Suprapubic skin (tissue), 4 donors: ENCODE measurements around the gene ARSK. TPM values are rescaled to one million over a fixed set of nuclear protein-coding genes. Genes with fewer than 3 reads are reported as not detected.

Source experiments
- DNase-seq, 2 donors: peaks; one replicate each; pipeline ENCODE4 v3.0.0-alpha.2; 2019; ENCODE audit warnings: low spot score in 2 of 2
- H3K27ac ChIP-seq: fragments of 200-600 bp; sonication (generic); one replicate; pipeline ENCODE4 v1.5.1; 2019
- H3K27me3 ChIP-seq: fragments of 200-600 bp; sonication (generic); one replicate; pipeline ENCODE4 v1.5.1; 2019
- H3K36me3 ChIP-seq: fragments of 200-600 bp; sonication (generic); one replicate; pipeline ENCODE4 v1.5.1; 2019
- H3K4me1 ChIP-seq: fragments of 200-600 bp; sonication (generic); one replicate; pipeline ENCODE4 v1.5.1; 2019
- H3K4me3 ChIP-seq: fragments of 200-600 bp; sonication (generic); one replicate; pipeline ENCODE4 v1.5.1; 2019; ENCODE audit warnings: mild to moderate bottlenecking
- H3K9me3 ChIP-seq: fragments of 200-600 bp; sonication (generic); one replicate; pipeline ENCODE4 v1.5.1; 2019
- EP300 ChIP-seq: sonication (generic); formaldehyde crosslinking; IDR thresholded peaks from one replicate; pipeline ENCODE4 v1.6.1; 2017; ENCODE audit warnings: antibody characterized with exemption
- POLR2A ChIP-seq, 2 donors: fragments of 450-650 bp; IDR thresholded peaks; one replicate each; pipeline ENCODE4 v1.6.1; 2017; ENCODE audit warnings: antibody characterized with exemption in 2 of 2, mild to moderate bottlenecking in 2 of 2, moderate library complexity in 2 of 2
- POLR2AphosphoS5 ChIP-seq, 3 donors: sonication (generic); formaldehyde crosslinking; IDR thresholded peaks; one replicate each; pipeline ENCODE4 v1.6.1; 2017; ENCODE audit warnings: antibody characterized with exemption in 3 of 3
- WGBS: methylation state at CpG from one replicate; pipeline ENCODE4 v1.1.5; 2018; 5-methylcytosine and 5-hydroxymethylcytosine counted together
- total RNA-seq, 4 donors: library from RNA; depleted of rRNA; stranded (reverse); fragments of >200 nt; gene quantifications; one replicate each; pipeline ENCODE4 v1.1.0, GENCODE V29; 2016
- TF ChIP-seq, protein P1 (sequence below), 2 donors: fragments of 200-600 bp in 1 of 2; fragments of 450-650 bp in 1 of 2; sonication (generic) in 1 of 2; IDR thresholded peaks; one replicate each; pipeline ENCODE4 v1.5.1; 2016 to 2019; ENCODE audit warnings: antibody characterized with exemption in 2 of 2, mild to moderate bottlenecking in 1 of 2, moderate library complexity in 1 of 2

ARSK gene
- total RNA-seq, 4 donors from 2014 or later: 5.4 to 10.6 (median 8.1) TPM

DNA sequence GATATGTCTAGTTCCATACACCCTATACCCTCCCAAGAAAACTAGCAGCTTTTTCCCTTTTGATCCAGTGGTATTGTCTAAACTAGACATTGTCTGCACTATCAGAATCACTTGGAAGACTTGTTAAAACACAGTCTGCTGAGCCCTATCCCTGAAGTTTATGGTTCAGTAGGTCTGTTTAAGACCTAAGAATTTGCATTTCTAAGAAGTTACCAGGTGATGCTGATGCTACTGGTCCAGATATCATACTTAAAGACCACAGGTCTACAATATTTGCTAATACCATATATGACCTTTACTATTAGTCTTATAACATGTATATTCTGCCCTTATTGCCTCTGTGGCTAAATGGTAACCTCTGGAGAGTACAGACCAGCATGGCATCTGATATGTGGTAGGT, 23.4 kb upstream of the ARSK start:
- TF ChIP-seq EP300 (no peak), POLR2AphosphoS5 (IDR thresholded peaks at IDR 0.05) (no peak), POLR2A (IDR thresholded peaks at IDR 0.05) (no peak)
- TF ChIP-seq, protein P1, sequence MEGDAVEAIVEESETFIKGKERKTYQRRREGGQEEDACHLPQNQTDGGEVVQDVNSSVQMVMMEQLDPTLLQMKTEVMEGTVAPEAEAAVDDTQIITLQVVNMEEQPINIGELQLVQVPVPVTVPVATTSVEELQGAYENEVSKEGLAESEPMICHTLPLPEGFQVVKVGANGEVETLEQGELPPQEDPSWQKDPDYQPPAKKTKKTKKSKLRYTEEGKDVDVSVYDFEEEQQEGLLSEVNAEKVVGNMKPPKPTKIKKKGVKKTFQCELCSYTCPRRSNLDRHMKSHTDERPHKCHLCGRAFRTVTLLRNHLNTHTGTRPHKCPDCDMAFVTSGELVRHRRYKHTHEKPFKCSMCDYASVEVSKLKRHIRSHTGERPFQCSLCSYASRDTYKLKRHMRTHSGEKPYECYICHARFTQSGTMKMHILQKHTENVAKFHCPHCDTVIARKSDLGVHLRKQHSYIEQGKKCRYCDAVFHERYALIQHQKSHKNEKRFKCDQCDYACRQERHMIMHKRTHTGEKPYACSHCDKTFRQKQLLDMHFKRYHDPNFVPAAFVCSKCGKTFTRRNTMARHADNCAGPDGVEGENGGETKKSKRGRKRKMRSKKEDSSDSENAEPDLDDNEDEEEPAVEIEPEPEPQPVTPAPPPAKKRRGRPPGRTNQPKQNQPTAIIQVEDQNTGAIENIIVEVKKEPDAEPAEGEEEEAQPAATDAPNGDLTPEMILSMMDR (IDR thresholded peaks at IDR 0.05): no peak
- no peak for DNase-seq
- H3K27me3 ChIP-seq: no peaks in the 10 kb centered on the region
- no peaks in the 10 kb centered on the region for H3K9me3 ChIP-seq
- H3K4me3 ChIP-seq: no peak overlapping the region
- peaks cover 71% of the 10 kb centered on the region for H3K36me3 ChIP-seq
- H3K4me1 ChIP-seq: no peaks in the 10 kb centered on the region
- no peak overlapping the region for H3K27ac ChIP-seq

DNA sequence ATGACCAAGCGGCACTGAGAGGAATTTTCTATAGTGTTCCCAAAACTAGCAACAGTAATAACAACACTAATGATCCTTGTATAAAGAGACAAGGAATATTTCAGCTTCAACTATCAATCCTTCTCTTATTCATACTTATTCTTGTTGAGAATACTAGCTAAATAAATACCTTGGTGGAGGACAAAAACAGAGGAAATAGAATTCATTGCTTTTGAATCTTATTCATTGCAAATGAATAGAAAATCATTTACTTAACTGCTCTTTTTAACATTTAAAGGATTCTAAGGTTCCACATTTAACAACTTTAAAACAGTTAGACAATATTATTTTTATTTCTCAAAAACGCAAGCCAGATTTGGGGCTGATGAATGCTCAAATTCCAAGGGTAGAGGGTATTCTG, 22.5 kb upstream of the ARSK start:
- Histone ChIP-seq H3K4me1 (no peaks in the 10 kb centered on the region), H3K27me3 (no peaks in the 10 kb centered on the region), H3K4me3 (no peak overlapping the region), H3K36me3 (peaks cover 64% of the 10 kb centered on the region), H3K9me3 (no peaks in the 10 kb centered on the region), H3K27ac (no peak overlapping the region)
- DNase-seq: no peak
- WGBS: 93% methylated on average over 2 of the region's 2 CpGs
- TF ChIP-seq EP300 (no peak), POLR2A (IDR thresholded peaks at IDR 0.05) (no peak), POLR2AphosphoS5 (IDR thresholded peaks at IDR 0.05) (no peak)
- TF ChIP-seq, protein P1 (IDR thresholded peaks at IDR 0.05): no peak

DNA sequence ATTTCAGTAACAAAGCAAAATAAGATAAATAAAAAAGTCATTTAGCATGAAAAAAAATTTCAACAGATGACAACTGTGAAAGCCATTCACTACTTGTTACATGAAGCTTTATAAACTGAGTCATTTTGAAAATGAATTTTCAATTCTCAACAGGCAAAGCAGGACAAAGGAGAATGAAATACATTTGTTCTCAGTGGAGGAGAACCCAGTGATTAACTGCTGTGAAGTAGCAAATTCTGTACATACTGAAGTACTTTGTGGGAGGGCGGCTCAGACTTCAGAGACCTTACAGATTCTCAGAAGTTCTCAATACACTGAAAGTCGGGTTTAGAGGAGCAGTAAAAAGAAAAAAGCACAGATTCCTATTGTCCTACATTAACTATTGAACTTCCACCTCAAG, 21.8 kb upstream of the ARSK start:
- no peaks in the 10 kb centered on the region for H3K27me3 ChIP-seq
- no peaks in the 10 kb centered on the region for H3K4me1 ChIP-seq
- 71% methylated on average over 2 of the region's 2 CpGs for WGBS
- H3K4me3 ChIP-seq: no peak overlapping the region
- no peaks in the 10 kb centered on the region for H3K9me3 ChIP-seq
- H3K27ac ChIP-seq: no peak overlapping the region
- DNase-seq: no peak
- peaks cover 59% of the 10 kb centered on the region for H3K36me3 ChIP-seq
- TF ChIP-seq POLR2A (IDR thresholded peaks at IDR 0.05): no peak
- TF ChIP-seq EP300: no peak
- TF ChIP-seq, protein P1 (IDR thresholded peaks at IDR 0.05): no peak
- TF ChIP-seq POLR2AphosphoS5 (IDR thresholded peaks at IDR 0.05): no peak

DNA sequence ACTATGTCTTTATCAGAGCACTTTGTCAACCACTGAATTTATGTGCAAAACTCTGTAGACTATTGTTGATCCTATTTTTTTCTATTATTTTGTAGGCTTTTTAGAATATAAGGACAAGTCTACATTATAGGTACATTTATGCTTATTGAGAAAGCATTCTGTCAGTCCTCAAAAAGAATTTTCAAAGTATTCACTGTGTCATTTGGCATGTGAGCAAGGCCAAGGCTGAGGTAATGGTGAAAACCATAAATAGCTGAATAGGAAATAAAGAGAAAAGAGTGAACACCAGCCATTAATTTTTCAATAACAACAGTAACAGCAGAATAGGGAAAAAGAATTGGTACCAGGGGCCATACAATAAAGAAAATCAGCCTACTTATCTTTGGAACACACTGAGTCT, 21.1 kb upstream of the ARSK start:
- H3K36me3 ChIP-seq: peaks cover 58% of the 10 kb centered on the region
- no peaks in the 10 kb centered on the region for H3K9me3 ChIP-seq
- no peak overlapping the region for H3K4me3 ChIP-seq
- no peak for DNase-seq
- H3K4me1 ChIP-seq: no peaks in the 10 kb centered on the region
- H3K27ac ChIP-seq: no peak overlapping the region
- no peaks in the 10 kb centered on the region for H3K27me3 ChIP-seq
- TF ChIP-seq, protein P1 (IDR thresholded peaks at IDR 0.05): no peak
- TF ChIP-seq POLR2A (IDR thresholded peaks at IDR 0.05) (no peak), EP300 (no peak), POLR2AphosphoS5 (IDR thresholded peaks at IDR 0.05) (no peak)

DNA sequence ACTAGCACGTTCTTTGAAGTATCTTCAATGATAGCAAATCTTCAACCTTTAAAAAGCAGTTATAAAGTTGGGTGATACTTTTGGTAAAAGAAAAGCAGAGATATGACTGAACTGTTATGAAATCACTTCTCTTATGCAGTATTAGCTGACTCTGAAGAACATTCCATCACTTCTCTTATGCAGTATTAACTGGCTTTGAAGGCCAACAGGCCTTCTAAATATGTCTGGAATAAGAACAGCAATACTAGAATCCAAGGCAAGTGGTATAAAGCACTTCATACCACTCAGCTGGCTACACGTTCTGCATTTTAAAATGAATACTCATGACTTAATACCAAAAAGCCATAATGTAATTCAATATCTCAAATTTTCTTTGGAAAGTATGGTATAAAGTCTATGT, 17.4 kb upstream of the ARSK start:
- DNase-seq: no peak
- Histone ChIP-seq H3K4me1 (no peaks in the 10 kb centered on the region), H3K36me3 (peaks cover 67% of the 10 kb centered on the region), H3K27ac (no peak overlapping the region), H3K27me3 (no peaks in the 10 kb centered on the region), H3K9me3 (no peaks in the 10 kb centered on the region), H3K4me3 (no peak overlapping the region)
- WGBS: 89% methylated on average over 2 of the region's 2 CpGs
- TF ChIP-seq POLR2A (IDR thresholded peaks at IDR 0.05) (no peak), EP300 (no peak), POLR2AphosphoS5 (IDR thresholded peaks at IDR 0.05) (no peak)
- TF ChIP-seq, protein P1 (IDR thresholded peaks at IDR 0.05): no peak
